Ovary (tissue), 9 donors: Measurements from ENCODE around the gene CD86. TPM values are rescaled to one million over a fixed set of nuclear protein-coding genes. Genes with fewer than 3 reads are reported as not detected.

Source experiments
- DNase-seq, 5 donors: peaks; one replicate each; pipeline ENCODE4 v3.0.0-alpha.2; 2019 to 2020
- H3K27ac ChIP-seq, 2 donors: fragments of 200-600 bp; one replicate each; pipeline versions ENCODE4 v1.5.1 to v1.8.0; 2019 to 2022
- H3K27me3 ChIP-seq: fragments of 200-600 bp; one replicate; pipeline ENCODE4 v1.8.0; 2022
- H3K36me3 ChIP-seq: fragments of 200-600 bp; sonication (generic); one replicate; pipeline ENCODE4 v1.5.1; 2019
- H3K4me1 ChIP-seq: one replicate; pipeline ENCODE4 v1.8.1; 2013; ENCODE audit warnings: mild to moderate bottlenecking, moderate library complexity; ENCODE audit not compliant: insufficient read depth
- H3K4me3 ChIP-seq: fragments of 200-600 bp; sonication (generic); one replicate; pipeline ENCODE4 v1.5.1; 2017
- H3K9me3 ChIP-seq, 2 donors: fragments of 200-600 bp in 1 of 2; sonication (generic) in 1 of 2; one replicate each; pipeline versions ENCODE4 v1.5.1 to v1.8.1; 2013 to 2019; ENCODE audit warnings: mild to moderate bottlenecking in 1 of 2, moderate library complexity in 1 of 2
- CTCF ChIP-seq, 3 donors: fragments of 450-650 bp in 2 of 3; fragments of 200-600 bp in 1 of 3; IDR thresholded peaks; one replicate each; pipeline versions ENCODE4 v1.5.1 to v1.8.0; 2016 to 2022; ENCODE audit warnings: antibody characterized with exemption in 3 of 3, mild to moderate bottlenecking in 1 of 3
- EP300 ChIP-seq: sonication (generic); formaldehyde crosslinking; IDR thresholded peaks from one replicate; pipeline ENCODE4 v1.6.1; 2017; ENCODE audit warnings: antibody characterized with exemption
- POLR2A ChIP-seq: fragments of 450-650 bp; IDR thresholded peaks from one replicate; pipeline ENCODE4 v1.6.1; 2017; ENCODE audit warnings: antibody characterized with exemption, mild to moderate bottlenecking, moderate library complexity
- WGBS, 3 donors: extraction: QIAGEN DNeasy Blood & Tissue Kit in 1 of 3; methylation state at CpG; one replicate each; pipeline versions ENCODE4 v1.1.5 to v1.1.7; 2013 to 2017; 5-methylcytosine and 5-hydroxymethylcytosine counted together
- intact Hi-C, 4 donors: fragments of 100-400 bp; cut with DNase I; formaldehyde crosslinking; loops; one replicate each; pipeline versions ENCODE4 v1.11.0 to v1.15.1; 2022 to 2023
- polyA plus RNA-seq, 2 donors: library from polyadenylated mRNA; stranded (reverse); fragments of 200-250 nt in 1 of 2; fragments of 350-450 nt in 1 of 2; fragmentation: Illumina TruSeq in 1 of 2; extraction: RNeasy Lipid Tissue Mini Kit (QIAGEN cat#74804) in 1 of 2; gene quantifications; one replicate each; pipeline ENCODE4 v1.2.3, GENCODE V29; 2013 to 2014
- total RNA-seq, 7 donors: library from RNA; depleted of rRNA in 2 of 7; stranded (reverse); fragments of >200 nt in 2 of 7; fragmentation: NEBNext Ultra II Directional in 3 of 7; extraction: Animal tissue kit (Norgen Biotek cat#: 25700) in 3 of 7; gene quantifications; one replicate each; pipeline versions ENCODE4 v1.1.0 to v1.2.4, GENCODE V29; 2016 to 2023
- donor health status: DM: no; HTN: no; CAD: no; lungs with moderate emphysema.
- donor health status: DM: no; HTN: no; CAD: no.
- donor health status: Bipolar disorder and iron deficiency.
- donor health status: DM: yes; HTN: yes; CAD: no.
- donor health status: DM: no; HTN: no; CAD: no.
- donor health status: DM: yes; HTN: yes; CAD: no.

The CD86 gene
- total and polyA plus RNA-seq, 9 donors = 0.85 to 8.7 (median 3.5) TPM

GRCh38 chr3:122082357-122082756, 27.2 kb downstream of the CD86 start:
- no peak for DNase-seq
- Histone ChIP-seq H3K9me3 (no peaks in the 10 kb centered on the region), H3K4me1 (no peaks in the 10 kb centered on the region), H3K4me3 (no peak overlapping the region), H3K27ac (no peak overlapping the region), H3K36me3 (no peaks in the 10 kb centered on the region), H3K27me3 (no peaks in the 10 kb centered on the region)
- TF ChIP-seq POLR2A (no peak), CTCF (IDR thresholded peaks at IDR 0.05) (no peak), EP300 (no peak)
- intact Hi-C loops = no loop called here
- 67 to 73% (median 67%) methylated on average over 3 of the region's 3 CpGs for WGBS, 3 donors

- no peaks in the 10 kb centered on the region for H3K36me3 ChIP-seq
- no peak overlapping the region for H3K27ac ChIP-seq
- no peaks in the 10 kb centered on the region for H3K27me3 ChIP-seq
- H3K4me1 ChIP-seq = no peaks in the 10 kb centered on the region
- 64 to 72% (median 68%) methylated on average over 2 of the region's 2 CpGs for WGBS, 3 donors
- intact Hi-C loops = no loop called here
- DNase-seq = no peak
- H3K9me3 ChIP-seq = no peaks in the 10 kb centered on the region
- no peak overlapping the region for H3K4me3 ChIP-seq
- TF ChIP-seq EP300 (no peak), CTCF (IDR thresholded peaks at IDR 0.05) (no peak), POLR2A (no peak)
These were observed 29.6 kb downstream of the CD86 start for GRCh38 chr3:122084799-122085198.

GRCh38 chr3:122085673-122086072, 30.5 kb downstream of the CD86 start:
- 81 to 91% (median 89%) methylated on average over 6 of the region's 6 CpGs for WGBS, 3 donors
- TF ChIP-seq POLR2A (no peak), CTCF (IDR thresholded peaks at IDR 0.05) (no peak), EP300 (no peak)
- Histone ChIP-seq H3K27ac (no peak overlapping the region), H3K9me3 (no peaks in the 10 kb centered on the region), H3K27me3 (no peaks in the 10 kb centered on the region), H3K4me3 (no peak overlapping the region), H3K4me1 (no peaks in the 10 kb centered on the region), H3K36me3 (no peaks in the 10 kb centered on the region)
- intact Hi-C loops = no loop called here
- no peak for DNase-seq

- Histone ChIP-seq H3K9me3 (no peaks in the 10 kb centered on the region), H3K36me3 (no peaks in the 10 kb centered on the region), H3K4me3 (no peak overlapping the region), H3K4me1 (no peaks in the 10 kb centered on the region), H3K27me3 (no peaks in the 10 kb centered on the region), H3K27ac (no peak overlapping the region)
- TF ChIP-seq POLR2A (no peak), EP300 (no peak), CTCF (IDR thresholded peaks at IDR 0.05) (no peak)
- 81 to 89% (median 84%) methylated on average over 3 of the region's 3 CpGs for WGBS, 3 donors
- intact Hi-C loops = no loop called here
- DNase-seq = no peak
These were observed 33.4 kb downstream of the CD86 start for GRCh38 chr3:122088531-122088930.
